NCI-H774 (cell line): ENCODE results near the gene RAB3A.

Experiments used
- DNase-seq: peaks from one replicate; lab custom pipeline; 2025; lab: John Stamatoyannopoulos, UW

The RAB3A gene, protein sequence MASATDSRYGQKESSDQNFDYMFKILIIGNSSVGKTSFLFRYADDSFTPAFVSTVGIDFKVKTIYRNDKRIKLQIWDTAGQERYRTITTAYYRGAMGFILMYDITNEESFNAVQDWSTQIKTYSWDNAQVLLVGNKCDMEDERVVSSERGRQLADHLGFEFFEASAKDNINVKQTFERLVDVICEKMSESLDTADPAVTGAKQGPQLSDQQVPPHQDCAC

DNA sequence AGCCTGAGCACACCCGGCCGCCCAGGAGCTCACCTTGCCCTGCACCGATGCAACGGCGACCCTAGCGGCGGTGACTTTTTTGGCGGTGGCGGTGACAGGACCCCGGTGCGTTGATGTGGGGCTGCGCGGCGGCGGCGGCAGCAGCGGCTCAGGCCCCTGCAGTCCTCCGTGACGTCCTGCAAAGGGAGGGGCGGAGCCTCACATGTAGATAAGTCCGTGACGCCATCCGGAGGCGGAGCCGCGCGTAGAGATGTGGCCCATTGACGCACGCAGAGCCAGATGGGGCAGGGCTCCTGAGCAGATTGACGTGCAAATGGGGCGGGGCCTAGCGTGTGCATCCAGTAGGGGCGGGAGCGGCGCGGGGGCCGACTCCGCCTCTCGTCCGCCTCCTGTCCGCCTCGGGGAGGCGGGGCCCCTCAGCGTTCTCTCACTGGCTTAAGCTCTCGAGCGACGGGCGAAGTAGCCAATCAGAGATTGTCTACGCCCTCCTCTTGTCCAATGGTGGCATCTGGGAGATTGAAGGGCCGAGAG lies at the start of gene RAB3A:
Gene RAB3A (minus strand): TSS at position 180 of the 531 bp plus-strand sequence. CDS start 1,302 bp downstream, outside the sequence.
- DNase-seq: peak; percentile 99

DNA sequence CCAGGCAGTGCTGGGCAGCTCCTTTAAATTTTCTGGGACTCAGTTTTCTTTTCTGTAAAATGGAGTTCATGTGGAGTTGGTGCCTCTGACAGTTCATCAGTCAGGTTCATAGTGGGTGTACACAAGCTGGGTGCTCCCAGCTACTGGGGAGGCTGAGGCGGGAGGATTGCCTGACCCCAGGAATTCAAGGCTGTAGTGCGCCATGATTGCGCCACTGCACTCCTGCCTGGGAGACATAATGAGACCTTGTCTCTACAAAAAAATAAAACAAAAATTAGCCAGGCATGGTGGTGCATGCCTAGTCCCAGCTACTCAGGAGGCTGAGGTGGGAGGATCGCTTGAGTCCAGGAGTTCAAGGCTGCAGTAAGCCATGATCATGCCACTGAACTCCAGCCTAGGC lies 49.3 kb upstream of the RAB3A start:
- DNase-seq: no peak

DNA sequence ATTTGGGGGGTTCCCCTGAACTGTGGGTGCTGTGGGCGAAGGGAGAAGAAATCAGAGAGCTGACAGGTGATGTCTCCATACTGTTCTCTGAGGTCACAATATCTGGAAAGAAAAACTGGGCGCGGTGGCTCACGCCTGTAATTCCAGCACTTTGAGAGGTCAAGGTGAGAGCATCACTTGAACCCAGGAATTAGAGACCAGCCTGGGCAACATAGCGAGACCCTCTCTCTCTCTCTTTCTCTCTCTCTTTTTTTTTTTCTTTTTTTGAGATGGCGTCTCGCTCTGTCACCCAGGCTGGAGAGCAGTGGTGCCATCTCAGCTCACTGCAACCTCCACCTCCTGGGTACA lies 48.5 kb upstream of the RAB3A start:
- no peak for DNase-seq

DNA sequence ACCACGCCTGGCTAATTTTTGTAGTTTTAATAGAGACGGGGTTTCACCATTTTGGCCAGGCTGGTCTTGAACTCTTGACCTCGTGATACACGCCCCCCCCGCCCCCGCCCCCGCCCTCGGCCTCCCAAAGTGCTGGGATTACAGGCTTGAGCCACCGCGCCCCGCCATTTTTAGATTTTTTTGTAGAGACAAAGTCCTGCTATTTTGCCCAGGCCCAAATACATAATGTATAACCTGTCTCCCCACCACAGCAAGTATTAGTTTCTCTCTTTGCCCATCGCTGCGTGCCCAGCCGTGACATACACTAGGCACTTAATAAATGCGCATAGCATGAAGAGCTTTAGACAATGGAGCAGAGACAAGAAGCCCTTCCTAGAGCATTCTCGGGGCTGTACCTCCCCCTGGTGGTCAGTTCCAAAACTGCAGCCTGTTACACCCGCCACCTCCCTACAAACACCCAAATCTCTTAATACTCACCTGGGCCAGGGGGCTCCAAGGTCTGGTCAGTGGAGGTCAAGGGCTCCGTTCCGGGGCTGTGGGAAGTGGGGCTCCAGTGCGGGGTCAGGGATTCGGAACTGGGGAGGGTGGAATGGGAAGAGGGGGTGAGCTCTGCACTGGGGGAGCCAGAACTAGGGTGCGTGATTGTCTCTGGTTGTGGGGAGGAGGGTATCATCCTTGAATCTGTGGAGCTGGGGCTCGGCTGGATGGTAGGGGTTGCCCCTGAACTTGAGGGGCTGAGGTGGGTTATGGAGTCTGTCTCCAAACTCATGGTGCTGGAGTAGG lies 47.9 kb upstream of the RAB3A start:
- DNase-seq: peak; percentile 55

DNA sequence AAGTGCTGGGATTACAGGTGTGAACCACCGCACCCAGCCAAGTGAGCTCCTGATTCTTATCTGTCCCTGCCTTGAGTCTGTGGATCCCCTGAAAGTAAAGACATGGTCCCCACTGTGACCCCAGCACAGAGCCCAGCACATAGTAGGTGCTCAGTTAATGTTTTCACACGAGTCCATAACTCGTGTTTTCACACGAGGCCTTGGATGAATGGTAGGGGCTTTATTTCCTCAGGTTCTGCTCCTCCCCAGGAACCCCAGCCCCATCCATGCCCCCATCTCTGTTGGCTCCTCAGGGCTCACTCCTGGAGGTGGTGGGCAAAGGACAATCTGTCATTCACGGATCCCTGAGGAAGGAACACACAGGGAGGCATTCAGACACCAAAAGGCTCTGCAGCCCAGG lies 46.0 kb upstream of the RAB3A start:
- no peak for DNase-seq

DNA sequence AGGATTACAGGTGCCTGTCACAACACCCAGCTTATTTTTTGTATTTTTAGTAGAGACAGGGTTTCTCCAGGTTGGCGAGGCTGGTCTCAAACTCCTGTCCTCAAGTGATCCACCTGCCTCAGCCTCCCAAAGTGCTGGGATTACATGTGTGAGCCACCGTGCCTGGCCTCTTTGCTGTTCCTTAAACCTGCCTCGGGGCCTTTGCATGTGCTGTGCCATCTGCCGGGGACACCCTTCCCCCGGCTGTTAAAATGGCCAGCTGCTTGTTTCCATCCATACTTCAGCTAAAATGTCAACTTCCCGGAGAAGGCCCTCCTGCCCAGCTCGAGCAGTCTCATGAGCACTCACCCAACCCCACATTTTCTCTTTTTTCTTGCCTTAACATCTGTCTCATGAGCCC lies 41.5 kb upstream of the RAB3A start:
- DNase-seq: no peak

DNA sequence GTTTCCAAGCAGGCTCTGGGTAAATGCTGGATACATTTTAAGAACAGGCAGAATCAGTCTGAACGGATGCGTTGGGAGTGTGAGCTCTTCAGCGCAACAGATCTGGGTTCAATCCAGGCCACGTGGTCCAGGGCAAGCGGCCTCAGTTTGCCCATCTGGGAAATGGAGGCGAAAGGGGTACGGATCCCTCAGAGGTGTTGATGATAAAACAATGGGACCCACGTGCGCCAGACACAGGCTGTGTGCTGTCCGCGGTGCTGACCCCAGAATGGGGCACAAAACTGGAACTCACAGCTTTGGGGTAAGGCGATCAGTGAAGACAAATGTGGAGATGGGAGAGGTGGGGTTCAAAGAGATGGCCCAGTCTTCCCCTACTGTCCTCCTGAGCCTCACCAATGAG lies 35.5 kb upstream of the RAB3A start:
- DNase-seq: no peak

DNA sequence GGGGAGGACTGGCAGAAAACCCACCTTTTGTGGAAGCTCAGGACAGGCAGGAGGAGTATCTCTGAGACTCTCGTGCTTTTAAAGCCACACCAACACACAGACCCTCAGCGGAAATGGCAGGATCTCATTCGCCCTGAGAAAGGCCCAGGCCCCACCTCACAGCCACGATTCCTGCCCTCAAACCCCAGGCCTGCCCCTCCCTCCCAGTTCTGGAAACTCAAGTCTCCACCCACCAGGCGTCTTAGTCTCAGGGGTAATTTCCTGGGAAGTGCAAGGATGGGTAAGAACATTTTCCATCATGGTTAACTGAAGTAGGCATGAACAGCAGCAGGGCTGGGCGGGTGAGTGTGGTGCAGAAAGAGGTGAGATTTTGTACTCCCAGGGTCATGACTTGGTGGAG lies 30.4 kb upstream of the RAB3A start:
- no peak for DNase-seq

DNA sequence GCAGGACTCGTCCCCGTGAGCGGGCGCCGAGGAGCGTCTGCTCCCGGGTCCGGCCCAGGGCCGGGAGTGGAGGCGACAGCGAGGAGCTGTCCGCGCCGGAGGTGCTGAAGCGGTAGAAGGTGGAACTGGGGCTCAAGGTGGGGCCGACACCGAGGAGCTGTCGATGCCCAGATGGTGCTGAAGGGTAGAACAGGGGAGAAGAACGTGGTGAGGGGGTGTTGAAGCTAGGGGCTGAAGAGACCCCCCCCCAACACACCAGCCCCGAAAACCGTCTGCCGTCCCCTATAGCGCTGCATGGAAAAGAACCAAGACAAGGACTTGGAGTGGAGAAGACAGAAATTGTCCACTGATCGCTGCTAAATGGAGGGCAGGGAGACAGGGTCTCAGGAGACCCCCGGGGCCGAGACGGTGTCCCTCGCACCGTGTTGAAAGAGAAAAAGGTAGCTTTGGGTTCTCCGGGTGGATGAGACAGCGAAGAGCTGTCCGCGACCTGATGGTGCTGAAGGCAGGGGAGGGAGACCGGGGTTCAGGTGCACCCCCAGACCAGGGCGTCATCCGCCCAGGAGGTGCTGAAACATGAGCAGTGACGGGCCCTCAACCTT lies 29.5 kb upstream of the RAB3A start:
- DNase-seq: no peak

DNA sequence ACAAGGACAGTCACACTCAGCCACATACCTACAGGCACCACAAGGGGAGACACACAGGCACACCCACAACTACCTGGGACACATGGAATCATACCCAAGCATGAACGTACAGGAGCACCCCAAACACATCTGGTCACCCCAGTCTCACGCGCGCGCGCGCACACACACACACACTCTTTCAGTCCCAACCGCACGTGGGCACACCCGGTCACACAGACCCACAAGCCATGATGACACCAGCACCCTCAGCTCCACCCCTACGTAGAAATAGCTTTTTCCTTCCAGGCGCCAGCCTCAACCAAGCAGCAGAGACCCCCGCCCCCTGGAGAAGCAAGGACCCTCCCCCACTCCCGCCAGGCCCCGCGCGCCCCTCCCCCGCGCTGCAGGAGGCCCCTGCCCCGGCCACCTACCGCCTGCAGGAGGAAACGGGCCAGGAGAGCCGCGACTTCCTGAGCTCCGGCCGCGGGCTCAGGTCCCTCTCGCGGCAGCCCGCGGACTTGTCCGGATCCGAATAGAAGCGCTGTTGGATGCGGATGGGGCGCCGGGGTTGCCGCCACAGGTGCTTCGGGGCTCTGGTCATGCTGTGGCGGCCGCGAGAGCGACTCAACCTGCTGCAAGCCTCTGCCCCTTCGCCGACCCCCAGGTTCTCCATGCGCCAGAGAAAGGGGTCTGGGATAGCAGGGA lies 28.8 kb upstream of the RAB3A start:
- no peak for DNase-seq

DNA sequence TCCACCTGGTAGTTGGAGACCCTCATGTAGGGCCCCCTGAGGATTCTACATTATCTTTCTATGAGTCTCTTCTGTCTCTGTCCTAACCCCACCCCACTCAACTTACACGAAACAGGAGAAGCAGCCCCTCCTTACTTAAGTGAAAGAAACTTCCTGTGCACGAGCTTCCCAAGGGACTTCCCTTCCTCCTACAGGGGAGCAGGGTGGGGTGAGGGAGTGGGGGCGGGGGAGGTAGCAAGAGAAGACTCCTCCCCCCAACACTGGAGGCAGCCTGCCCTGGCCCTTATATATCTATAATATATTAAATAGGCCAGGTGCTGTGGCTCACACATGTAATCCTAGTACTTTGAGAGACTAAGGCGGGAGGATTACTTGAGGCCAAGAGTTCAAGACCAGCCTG lies 27.9 kb upstream of the RAB3A start:
- no peak for DNase-seq

DNA sequence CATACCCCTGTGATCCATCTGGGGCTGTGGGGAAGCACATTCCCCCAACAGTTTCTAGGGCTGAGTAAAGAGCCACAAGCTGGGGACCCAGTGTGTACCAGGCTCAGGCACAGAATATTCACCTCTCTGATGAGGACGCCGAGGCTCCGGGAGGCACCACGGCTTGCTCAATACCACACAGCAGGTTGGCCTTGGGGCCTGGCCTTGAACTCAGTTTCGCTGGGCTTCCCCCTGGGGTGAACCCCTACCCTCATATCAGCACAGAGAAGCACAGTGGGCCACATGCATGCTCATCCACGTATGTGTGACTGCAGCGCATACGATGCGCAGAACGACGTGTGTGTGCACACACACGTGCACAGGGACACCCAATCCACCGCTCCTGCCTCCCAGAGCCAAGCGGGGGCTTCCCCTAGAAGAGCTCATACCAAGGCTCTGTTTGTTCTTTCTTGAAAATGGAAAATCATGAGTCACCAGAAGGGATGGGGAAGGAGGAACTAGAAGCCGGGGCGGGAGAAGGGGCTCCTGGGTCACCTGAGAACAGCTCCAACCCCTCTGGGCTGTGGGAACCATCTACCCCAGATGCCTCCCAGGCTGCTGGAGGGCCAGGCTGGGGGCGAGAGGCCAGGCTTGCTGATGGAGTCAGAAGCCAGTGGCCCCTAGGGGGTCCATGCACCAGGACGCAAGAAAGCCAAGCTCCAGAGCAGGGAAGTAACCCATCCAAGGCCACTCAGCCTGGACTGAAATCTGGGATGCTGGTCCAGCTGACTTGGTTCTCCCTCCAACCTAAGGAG lies 27.3 kb upstream of the RAB3A start:
- no peak for DNase-seq

DNA sequence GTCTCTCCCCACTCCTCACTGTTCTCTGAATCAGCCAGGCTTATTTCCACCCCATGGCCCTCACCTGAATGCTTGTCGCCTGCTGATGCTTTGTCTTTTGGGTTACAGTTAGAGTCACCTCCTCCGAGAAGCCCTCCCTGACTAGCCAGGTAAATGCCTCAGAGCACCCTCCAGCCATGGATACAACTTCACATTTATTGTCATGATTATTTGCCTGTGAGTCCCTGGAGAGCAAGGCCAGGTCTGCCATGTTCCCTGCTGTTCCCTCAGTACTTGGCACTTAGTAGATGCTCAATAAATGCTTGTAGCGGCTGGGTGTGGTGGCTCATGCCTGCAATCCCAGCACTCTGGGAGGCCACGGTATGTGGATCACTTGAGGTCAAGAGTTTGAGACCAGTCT lies 26.1 kb upstream of the RAB3A start:
- no peak for DNase-seq

DNA sequence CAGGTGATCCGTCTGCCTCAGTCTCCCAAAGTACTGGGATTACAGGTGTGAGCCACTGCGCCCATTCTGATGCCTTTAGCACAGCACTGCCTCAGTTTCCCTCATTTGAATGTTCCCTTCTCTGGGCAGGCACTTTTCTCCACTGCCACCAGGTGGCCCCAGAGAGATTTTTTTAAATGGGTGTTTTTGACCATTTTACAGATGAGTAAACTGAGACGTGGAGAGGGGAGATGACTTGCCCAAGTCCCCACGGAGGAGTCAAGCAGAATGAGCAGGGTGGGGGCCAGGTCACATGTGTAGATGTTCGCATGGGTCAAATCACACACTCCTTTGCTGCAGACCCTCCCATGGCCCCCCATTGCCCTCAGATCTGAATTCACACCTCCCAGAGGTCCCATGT lies 25.6 kb upstream of the RAB3A start:
- no peak for DNase-seq

DNA sequence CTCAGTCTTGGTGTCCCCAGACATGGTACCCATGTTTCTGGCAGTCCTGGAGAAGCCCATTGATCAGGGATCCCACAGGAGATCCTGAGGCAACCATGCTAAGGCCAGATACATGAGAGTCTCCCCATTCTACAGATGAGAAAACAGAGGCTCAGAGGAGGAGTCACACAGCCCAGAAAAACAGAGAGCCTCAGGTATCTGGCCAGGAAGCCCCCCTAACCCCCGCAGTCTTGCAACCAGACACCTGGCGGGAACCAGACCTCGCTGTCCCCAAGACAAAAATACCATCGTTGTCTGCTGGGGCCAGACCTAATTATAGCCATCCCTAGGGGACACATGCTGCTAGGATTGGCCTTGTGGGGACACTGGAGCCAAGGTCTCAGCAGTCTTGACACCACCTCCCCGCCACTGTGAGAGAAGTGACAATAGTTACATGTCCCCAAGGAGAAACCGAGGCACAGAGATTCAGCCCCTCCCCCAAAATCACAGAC lies 24.0 kb upstream of the RAB3A start:
- no peak for DNase-seq

DNA sequence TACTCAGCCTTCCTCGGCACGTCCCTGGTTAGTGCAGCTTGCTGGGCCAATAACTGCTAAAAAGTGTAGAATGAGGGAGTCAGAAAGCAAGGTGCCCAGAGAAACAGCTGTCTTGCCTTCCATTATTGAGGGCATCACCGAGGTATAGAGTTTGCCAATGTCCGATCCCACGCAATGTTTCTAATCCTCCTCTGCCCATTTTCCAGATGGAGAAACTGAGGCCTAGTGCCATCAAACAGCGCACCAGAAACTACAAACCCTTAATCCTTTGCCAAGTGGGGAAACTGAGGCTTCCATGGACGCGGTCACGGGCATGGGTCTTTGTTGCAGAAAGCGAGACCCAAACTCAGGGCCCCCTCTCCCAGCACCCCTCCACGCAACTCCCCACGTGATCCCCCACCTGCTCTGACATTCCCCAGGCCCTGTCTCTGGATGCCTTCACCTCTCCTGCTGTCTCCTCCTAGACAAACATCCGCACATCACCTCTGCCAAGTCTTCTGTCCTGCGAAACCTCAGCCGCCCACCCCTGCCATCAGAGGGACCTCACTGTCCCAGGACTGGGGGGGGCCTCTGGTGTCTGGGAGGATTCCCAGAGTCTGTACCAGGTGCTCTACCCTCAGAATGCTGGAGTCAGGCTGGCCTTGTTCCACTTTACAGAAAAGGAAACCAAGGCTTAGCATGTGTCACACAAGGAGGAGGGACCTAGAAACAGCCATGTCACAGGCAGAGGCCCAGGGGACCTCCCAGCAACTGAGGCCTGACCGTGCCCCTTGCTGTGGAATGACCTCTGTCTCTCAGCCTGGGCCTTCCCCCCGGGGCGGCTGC lies 23.3 kb upstream of the RAB3A start:
- DNase-seq: no peak

DNA sequence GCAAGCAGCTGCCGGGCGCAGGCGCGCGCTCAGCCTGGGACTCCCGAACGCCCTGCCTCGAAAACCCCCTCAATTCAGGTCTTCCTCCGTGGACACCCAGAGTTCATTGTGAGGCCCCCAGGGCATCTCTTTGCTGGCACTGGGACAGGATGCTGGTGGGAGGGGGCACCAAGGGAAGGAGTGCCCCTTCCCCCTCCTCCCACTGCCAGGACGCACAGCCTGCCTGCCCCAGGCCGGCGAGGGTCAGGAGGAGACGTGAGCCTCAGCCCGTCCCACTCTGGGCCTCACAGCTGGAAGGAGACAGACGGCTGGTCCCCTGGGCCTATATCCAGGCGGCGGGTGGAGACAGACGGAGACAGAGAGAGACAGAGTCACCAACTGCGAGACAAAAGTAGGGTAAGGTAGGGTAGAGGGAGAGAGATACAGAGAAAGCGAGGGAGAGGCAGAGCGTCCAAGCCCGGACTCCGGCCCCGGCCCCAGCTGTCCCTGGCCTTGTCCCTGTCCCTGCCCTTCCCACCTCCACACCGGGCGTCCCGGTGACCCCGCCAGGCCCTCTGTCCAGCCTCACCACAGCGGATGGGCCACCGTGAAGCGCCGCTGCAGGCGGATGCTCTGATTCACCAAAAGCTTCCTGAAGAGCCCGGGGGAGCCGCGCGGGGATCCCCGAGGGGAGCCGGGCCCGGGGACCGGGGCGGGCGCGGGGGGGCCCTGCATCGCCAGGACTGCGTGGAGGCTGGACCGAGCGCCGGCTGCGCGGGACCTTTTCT lies 22.0 kb upstream of the RAB3A start, which contains the start of gene PDE4C:
Gene PDE4C (minus strand): TSS at position 737 of the 767 bp plus-strand sequence. CDS start 23 bp downstream, at position 714.
- no peak for DNase-seq

DNA sequence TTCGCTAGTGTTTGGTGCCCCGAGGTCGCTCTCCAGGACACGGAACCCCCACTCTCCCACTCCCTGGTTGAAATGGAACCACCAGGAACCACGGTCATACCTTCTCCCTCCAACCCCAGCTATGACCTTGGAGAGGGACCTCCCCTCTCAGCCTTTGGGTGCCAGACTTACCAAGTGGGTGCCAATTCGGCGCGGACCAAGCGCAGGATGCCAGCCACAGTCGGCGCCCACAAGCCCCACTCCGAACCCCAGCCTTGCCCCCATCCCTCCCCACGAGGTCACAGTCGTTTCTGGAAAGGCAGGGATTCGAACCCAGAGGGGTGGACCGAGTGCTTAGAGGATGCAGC lies 21.5 kb upstream of the RAB3A start:
- no peak for DNase-seq

DNA sequence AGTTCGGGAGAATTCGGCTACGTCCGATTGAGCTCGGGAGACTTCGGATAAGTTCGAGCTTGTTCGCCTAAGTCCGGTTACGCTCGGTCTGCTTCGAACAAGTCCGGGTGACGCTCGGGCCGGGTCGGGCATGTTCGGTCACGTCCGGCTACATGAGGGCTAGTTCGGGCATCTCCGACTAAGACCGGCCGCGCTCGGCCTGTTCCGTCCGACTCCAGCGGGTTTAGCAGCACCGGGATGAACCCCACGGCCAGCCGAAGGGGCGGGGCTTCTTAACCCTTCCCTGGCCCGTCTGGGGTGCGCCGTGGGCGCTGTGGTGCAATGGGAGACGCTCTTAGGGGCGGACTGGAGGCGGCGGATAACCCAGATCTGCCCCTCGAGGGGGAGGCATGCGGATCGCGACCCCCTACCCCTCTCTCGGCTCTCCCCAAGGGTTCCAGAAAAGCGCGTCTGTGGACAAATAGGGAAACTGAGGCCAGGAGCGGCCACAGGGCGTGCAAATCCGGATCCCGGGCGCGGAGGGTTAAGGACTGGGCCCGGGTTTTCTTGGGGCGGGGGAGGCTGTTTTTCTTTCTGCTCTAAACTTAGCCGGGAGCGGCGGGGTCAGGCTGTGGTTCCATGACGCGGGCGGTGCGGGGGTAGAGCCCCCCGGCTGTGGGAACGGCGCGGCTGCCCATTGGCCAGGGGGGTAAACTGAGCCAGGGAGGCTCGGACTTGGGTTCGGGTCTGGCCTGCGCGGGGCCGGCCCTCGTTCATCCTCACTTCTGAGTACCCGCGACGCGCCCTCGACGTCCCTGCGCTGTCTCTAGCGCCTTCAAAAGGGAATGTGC lies 20.9 kb upstream of the RAB3A start:
- DNase-seq: peak; percentile 96
